GM23338 (cell line): ENCODE data around the gene MEMO1. TPM values are rescaled to one million over a fixed set of nuclear protein-coding genes. Genes with fewer than 3 reads are reported as not detected.
A peak's percentile ranks its signal among the peaks of the same experiment; 100 is the strongest.

Experiments used
- ATAC-seq: fragments of 200-7000 bp; cut with Tn5 transposase; 3 replicates; pipeline ENCODE4 v1.9.1; 2020
- DNase-seq: peaks from one replicate; pipeline ENCODE4 v3.0.0-alpha.2; 2015; ENCODE audit warnings: low spot score
- H2AFZ ChIP-seq: fragments of 200-600 bp; sonication (generic); 2 replicates; pipeline ENCODE4 v1.8.0; 2016; ENCODE audit warnings: antibody characterized with exemption, mild to moderate bottlenecking, moderate library complexity
- H3F3A ChIP-seq: fragments of 200-600 bp; sonication (generic); replicated peaks from 2 replicates; pipeline ENCODE4 v1.8.0; 2017; ENCODE audit warnings: antibody characterized with exemption, mixed run types, low read depth
- H3K27ac ChIP-seq: fragments of 200-600 bp; sonication (generic); 2 replicates; pipeline ENCODE4 v1.6.1; 2016; ENCODE audit warnings: low read depth
- H3K27me3 ChIP-seq: fragments of 200-600 bp; sonication (generic); 2 replicates; pipeline ENCODE4 v1.8.0; 2016; ENCODE audit warnings: mild to moderate bottlenecking, mixed run types, moderate library complexity; ENCODE audit not compliant: insufficient read depth
- H3K36me3 ChIP-seq: fragments of 200-600 bp; sonication (generic); 2 replicates; pipeline ENCODE4 v1.8.0; 2016; ENCODE audit warnings: mild to moderate bottlenecking; ENCODE audit not compliant: insufficient read depth
- H3K4me1 ChIP-seq: fragments of 200-600 bp; sonication (generic); 2 replicates; pipeline ENCODE4 v1.8.0; 2016; ENCODE audit warnings: mild to moderate bottlenecking, moderate library complexity; ENCODE audit not compliant: insufficient read depth
- H3K4me2 ChIP-seq: fragments of 200-600 bp; sonication (generic); 2 replicates; pipeline ENCODE4 v1.7.1; 2017; ENCODE audit warnings: mixed run types
- H3K4me3 ChIP-seq: fragments of 200-600 bp; sonication (generic); 2 replicates; pipeline ENCODE4 v1.6.1; 2016; ENCODE audit warnings: mixed run types
- H3K79me2 ChIP-seq: fragments of 200-600 bp; sonication (generic); replicated peaks from 2 replicates; pipeline ENCODE4 v1.8.0; 2017; ENCODE audit warnings: mild to moderate bottlenecking; ENCODE audit not compliant: insufficient read depth
- H3K9me2 ChIP-seq: fragments of 200-600 bp; sonication (generic); 2 replicates; pipeline ENCODE4 v1.8.0; 2017; ENCODE audit not compliant: insufficient read depth
- H4K20me1 ChIP-seq: fragments of 200-600 bp; sonication (generic); replicated peaks from 2 replicates; pipeline ENCODE4 v1.8.0; 2017; ENCODE audit warnings: mild to moderate bottlenecking; ENCODE audit not compliant: insufficient read depth
- H3K27ac Mint-ChIP-seq: 2 replicates; pipeline ENCODE4 v1.8.0; 2020; ENCODE audit warnings: inconsistent platforms, mild to moderate bottlenecking, moderate library complexity, mixed read lengths
- H3K27me3 Mint-ChIP-seq: 3 replicates; pipeline ENCODE4 v1.8.0; 2022; ENCODE audit warnings: low read depth, mild to moderate bottlenecking, moderate library complexity, mixed read lengths, inconsistent platforms; ENCODE audit not compliant: insufficient read depth, poor library complexity
- H3K36me3 Mint-ChIP-seq: 3 replicates; pipeline ENCODE4 v1.8.0; 2021; ENCODE audit warnings: low read depth, mild to moderate bottlenecking, inconsistent platforms, moderate library complexity, mixed read lengths
- H3K4me1 Mint-ChIP-seq: 3 replicates; pipeline ENCODE4 v1.8.0; 2020; ENCODE audit warnings: mild to moderate bottlenecking, inconsistent platforms, mixed read lengths
- H3K4me3 Mint-ChIP-seq: 3 replicates; pipeline ENCODE4 v1.8.0; 2021; ENCODE audit warnings: moderate library complexity, mild to moderate bottlenecking, inconsistent platforms, mixed read lengths
- H3K9me3 Mint-ChIP-seq: 3 replicates; pipeline ENCODE4 v1.8.0; 2020; ENCODE audit warnings: moderate library complexity, mild to moderate bottlenecking, inconsistent platforms, mixed read lengths
- CTCF ChIP-seq, 2 experiments: fragments of 200-600 bp in 1 of 2; sonication (generic) in 1 of 2; conservative IDR thresholded peaks; 2 replicates each; pipeline versions ENCODE4 v1.5.1 to v1.6.1; 2016 to 2017; ENCODE audit warnings: antibody characterized with exemption in 2 of 2, low read depth in 2 of 2, mild to moderate bottlenecking in 2 of 2, moderate library complexity in 1 of 2
- NANOG ChIP-seq: IDR thresholded peaks from 2 replicates; pipeline ENCODE4 v1.6.1; 2016; ENCODE audit warnings: antibody characterized with exemption, borderline replicate concordance
- STAT1 ChIP-seq: IDR thresholded peaks from one replicate; pipeline ENCODE4 v1.6.1; 2016; ENCODE audit warnings: antibody characterized with exemption; ENCODE audit not compliant: unreplicated experiment
- ZNF114 ChIP-seq: fragments of 250-450 bp; sonication (Bioruptor Pico); IDR thresholded peaks from 2 replicates; pipeline ENCODE4 v1.5.0; 2020; ENCODE audit warnings: mild to moderate bottlenecking, moderate library complexity
- polyA plus RNA-seq: library from polyadenylated mRNA; unstranded; fragments of >200 nt; fragmentation: Nextera tagmentation; extraction: Ambion mirVana; gene quantifications from 2 replicates; pipeline ENCODE4 v1.2.1, GENCODE V29; 2016
- total RNA-seq: library from RNA; depleted of rRNA; stranded (reverse); fragments of >200 nt; shearing (Covaris generic); gene quantifications from 2 replicates; pipeline ENCODE4 v1.2.3, GENCODE V29; 2014; rRNA removed

The MEMO1 gene
- total and polyA plus RNA-seq, 2 experiments from 2014 or later, result 39.1 to 67.0 TPM

GRCh38 chr2:31822587-31822986 lies 188.2 kb downstream of the MEMO1 start:
- Histone ChIP-seq H3K27ac (no peak overlapping the region), H3F3A (no peaks in the 10 kb centered on the region), H3K9me2 (0 out of 2 replicates have a peak, but pooled peaks cover 6% of the 10 kb centered on the region), H3K79me2 (no peaks in the 10 kb centered on the region), H4K20me1 (no peaks in the 10 kb centered on the region), H2AFZ (no peak overlapping the region), H3K4me2 (no peak overlapping the region), H3K4me3 (no peak overlapping the region), H3K27me3 (no peaks in the 10 kb centered on the region), H3K4me1 (no peaks in the 10 kb centered on the region), H3K36me3 (0 out of 2 replicates have a peak, but pooled peaks cover 2% of the 10 kb centered on the region)
- H3K27ac Mint-ChIP-seq, result no peak overlapping the region
- TF ChIP-seq STAT1 (no peak), CTCF (conservative IDR thresholded peaks at IDR 0.05; ENCODE audit: low read depth in 2 of 2) (peak in 1 of 2 experiments; percentile 44; a peak in 3 of 4 replicates), NANOG (no peak), ZNF114 (CRISPR knock-in tag) (no peak)
- DNase-seq (no peak), ATAC-seq (no peak)
- peaks cover 75% of the 10 kb centered on the region for H3K9me3 Mint-ChIP-seq
- no peak overlapping the region for H3K4me3 Mint-ChIP-seq
- no peaks in the 10 kb centered on the region for H3K27me3 Mint-ChIP-seq
- H3K4me1 Mint-ChIP-seq, result no peaks in the 10 kb centered on the region
- peaks cover 12% of the 10 kb centered on the region for H3K36me3 Mint-ChIP-seq

Other genes starting within 250 kb of the MEMO1 start
- gene DPY30, start 28.8 kb upstream of the MEMO1 start, total RNA-seq, result 156 and 176 TPM in 2 replicates
- gene DPY30, start 28.8 kb upstream of the MEMO1 start, polyA plus RNA-seq, result 518 and 520 TPM in 2 replicates
- 33.9 and 37.6 TPM in 2 replicates for gene SPAST, start 52.5 kb upstream of the MEMO1 start, total RNA-seq
- gene SPAST, start 52.5 kb upstream of the MEMO1 start, polyA plus RNA-seq, result 15.5 and 19.4 TPM in 2 replicates
- 37.5 and 41.0 TPM in 2 replicates for gene SLC30A6, start 154.9 kb upstream of the MEMO1 start, total RNA-seq
- gene SLC30A6, start 154.9 kb upstream of the MEMO1 start, polyA plus RNA-seq, result 6.7 and 7.2 TPM in 2 replicates